HG02852 (cell line): ENCODE measurements around the gene EME1.

Experiments used
- ATAC-seq: cut with Tn5 transposase; IDR thresholded peaks from one replicate; pipeline ENCODE4 v1.9.1; 2021; ENCODE audit warnings: mild to moderate bottlenecking, moderate library complexity; ENCODE audit not compliant: unreplicated experiment

Gene EME1

DNA sequence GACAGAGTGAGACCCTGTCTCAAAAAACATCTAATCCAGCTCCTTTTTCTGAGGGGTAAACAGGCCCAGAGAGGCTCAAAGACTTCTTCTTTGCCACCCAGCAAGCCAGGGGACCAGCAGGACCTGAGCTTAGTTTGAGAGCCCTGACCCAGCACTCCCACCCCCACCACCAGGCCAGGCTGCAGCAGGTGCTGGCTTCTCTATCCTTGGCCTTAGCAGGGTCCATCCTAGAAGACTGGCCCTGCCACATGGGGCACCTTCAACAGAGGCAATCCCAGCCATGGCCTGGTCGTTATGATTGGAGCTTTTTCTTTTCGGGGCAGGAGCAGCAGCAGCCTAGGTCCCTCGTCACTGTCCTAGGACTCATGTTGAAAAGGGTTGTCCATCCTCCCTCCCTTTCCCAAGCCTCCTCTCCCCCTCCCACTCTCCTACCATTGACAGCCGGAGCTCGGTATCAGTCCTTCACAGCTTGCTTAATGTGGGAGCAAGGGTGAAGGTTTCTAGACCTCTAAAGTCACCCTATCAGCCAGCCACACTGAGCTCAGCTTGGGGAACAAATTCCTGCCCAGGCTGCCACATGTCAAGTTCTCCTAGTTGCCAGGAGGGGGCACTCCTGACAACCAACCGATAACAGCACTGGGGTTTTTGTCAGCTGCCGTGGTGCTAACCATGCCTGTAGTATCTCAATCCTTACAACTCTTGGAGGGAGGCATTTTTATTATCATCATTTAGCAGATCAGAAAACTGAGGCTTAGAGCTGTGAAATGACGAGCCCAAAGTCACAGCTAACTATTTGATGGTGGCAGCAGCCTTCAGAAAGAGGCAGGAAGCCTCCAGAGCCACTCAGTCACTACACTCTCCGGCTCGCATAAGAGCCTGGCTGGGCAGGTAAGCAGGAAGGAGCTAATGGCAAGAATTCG lies 11.2 kb upstream of the EME1 start:
- ATAC-seq = no peak

DNA sequence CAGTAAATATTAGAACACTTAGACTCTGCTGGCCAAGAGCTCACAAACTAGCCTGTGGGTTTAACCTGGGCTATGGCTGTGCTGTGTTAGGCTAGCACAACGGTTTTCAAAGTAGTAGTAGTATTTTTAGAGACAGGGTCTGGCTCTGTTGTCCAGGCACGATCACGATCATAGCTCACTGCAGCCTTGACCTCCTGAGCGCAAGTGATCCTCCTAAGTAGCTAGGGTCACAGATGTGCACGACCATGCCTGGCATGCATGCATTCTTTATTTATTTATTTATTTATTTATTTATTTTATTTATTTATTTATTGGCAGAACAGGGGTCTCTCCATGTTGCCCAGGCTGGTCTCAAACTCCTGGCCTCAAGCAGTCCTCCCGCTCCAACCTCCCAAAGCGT lies 10.4 kb upstream of the EME1 start:
- no peak for ATAC-seq

DNA sequence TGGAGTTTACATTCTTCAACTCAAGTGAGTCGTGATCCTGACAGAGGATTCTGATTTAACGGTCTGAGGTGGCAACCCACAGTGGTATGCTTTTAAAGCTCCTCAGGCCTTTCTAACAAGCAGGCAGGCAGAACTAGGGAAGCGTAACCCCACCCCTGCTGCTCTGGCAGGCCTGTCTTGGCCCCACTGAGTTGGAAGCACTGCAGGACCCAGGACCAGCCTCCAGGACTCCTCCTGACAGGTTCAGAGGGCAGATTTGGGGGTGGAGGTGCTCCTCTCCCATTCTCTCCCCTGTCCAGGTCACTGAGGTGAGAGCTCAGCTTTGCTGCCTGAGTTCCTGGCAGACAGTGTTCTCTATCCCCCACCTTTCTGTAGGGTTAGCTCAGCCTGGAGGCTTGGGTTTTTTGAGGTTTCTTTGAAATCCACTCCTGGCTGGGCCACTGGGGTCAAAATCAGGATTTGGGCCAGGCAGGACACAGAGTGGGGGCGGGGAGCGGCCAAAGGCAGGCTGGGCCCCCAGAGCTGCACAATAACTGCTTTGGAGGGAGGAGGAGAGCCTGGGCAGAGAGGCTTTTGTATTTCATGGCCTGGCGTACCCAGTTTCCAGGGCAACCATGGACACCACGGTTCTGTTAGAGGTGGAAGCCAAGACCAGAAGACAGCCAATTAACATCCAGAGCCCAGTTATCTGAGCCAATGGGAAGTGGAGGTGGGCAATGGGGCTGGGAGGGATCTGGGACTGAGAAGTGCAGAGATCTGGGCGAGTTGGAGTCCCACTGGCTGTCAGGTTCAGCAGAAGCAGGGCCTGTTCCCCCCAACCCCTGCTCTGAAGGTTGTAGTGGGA lies 9.6 kb upstream of the EME1 start:
- ATAC-seq = no peak

DNA sequence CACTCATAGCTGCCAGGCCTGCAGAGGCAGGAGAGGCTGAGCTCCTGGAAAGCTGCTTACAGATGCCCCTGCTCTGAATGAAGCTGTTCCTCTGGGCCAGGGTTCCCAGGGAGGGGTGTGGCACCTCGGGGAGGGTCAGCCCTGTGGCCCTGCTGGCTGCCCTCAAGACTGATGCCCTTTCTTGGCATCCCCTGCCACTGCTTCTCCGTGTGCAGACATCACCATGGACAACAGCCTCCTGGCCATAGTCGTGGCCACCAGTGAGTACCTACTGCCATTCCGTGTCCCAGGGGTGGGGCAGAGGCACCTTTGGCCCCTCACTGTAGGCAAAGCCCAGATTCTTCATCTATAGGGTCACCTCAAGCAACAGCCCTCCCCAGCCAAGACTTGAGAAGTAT lies 9.0 kb upstream of the EME1 start:
- ATAC-seq = no peak

DNA sequence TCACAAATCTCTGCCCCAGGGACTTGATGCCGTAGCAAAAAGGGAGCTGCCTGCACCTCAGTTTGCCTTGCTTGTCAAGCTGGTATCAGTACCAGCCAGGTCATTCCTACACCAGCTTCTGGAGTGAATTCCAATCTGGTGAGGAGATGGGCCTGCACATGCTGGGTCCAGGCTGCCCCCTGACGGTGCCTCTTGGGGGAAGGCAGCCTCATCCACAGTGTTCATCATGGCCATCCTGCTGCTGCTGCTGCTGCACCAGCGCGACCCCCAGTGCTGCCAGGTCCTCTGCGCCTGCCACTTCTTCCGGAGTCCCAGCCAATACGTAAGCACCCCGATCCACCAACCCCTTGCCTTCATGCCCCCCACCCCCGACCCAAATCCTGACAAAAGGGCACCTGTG lies 8.3 kb upstream of the EME1 start:
- ATAC-seq = no peak

DNA sequence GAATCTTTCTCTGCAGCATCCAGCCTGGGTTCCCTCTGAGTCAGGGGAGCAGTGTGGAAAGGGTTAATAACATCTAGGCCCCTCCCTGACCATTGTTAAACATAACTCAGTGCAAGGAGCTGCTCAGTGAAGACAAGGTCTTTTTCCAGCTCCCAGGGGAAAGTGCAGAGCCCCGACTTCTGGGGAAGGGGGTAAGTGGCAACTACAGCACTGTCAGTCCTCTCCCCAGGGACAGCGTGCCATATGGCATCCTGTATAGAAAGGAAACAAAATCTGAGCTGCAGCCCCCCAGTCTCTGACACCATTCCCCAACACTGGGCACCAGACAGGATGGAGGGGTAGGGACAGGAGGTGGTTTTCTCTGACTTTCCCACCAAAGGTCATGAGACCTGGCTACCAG lies 7.9 kb upstream of the EME1 start:
- no peak for ATAC-seq

DNA sequence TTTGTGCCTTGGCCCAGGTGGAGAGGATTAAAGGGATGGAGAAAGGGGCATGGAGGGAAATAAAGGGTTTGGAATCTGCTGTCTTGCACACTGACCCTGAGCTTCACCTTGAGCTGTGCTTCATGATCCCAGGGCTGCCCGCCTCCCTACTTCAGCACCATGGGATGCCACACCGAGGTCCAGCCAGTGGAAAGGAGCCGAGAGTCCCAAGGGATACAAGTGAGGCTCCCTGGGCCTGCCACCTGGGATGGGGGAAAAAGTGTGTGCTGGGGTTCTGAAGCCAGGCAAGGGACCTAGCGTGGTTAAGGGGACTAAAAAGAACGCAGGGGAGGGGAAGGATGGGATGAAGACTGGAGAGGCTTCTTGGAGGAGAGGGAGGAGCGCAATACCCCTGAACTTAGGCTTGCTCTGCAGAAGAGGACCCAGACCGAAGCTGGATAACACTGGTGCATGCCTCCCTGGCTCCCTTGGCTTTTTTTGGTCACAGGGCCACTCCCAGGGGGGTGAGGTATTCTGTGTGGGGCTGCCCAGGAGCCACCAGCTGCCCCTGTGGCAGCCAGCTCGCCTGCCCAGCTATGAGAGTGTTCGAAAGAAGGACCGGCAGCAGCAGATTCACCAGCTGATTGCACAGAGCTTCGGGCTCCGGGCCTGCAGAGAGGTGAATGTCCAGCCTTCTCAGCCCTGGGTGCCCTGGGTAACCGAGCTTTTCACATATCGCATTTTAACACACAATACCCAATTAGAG lies 7.2 kb upstream of the EME1 start:
- ATAC-seq = no peak

DNA sequence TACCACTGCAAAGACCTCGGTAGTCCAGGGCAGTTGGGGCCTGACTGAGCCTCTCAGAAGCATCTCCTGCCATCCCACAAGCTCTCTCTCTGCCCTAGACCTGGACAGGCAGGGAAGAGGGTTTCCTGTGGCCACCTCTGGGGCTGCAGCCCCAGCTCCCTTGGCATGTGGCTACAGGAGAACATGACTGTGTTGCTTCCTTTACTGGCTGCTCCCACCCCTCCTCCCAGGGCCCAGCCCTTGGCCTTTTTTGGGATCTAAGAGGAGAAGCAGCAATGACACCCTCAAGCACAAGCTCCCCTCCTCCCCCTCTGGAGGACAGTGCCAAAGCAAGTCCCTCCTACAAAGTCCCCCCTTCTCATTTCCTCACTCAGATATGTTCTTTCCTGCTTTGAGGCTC lies 5.6 kb upstream of the EME1 start:
- ATAC-seq = no peak

DNA sequence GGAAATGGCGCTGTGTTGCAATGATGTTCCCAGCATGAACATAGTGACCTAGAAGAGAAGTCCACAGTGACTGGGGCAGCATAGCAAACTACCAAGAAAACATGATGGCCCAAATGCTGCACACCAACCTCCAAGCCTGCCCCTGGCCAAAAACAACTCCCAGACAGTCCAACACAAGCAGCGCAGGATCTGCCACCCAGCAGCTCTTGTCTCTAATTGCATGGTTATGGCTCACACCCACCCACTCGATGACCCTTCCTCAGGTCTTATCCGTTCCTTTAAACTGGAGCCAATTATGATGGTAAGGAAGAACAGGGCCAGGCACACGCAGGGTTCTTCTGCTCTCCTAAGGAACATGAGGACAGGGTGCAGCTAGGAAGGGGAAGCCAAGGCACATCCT lies 3.0 kb upstream of the EME1 start:
- ATAC-seq = no peak

DNA sequence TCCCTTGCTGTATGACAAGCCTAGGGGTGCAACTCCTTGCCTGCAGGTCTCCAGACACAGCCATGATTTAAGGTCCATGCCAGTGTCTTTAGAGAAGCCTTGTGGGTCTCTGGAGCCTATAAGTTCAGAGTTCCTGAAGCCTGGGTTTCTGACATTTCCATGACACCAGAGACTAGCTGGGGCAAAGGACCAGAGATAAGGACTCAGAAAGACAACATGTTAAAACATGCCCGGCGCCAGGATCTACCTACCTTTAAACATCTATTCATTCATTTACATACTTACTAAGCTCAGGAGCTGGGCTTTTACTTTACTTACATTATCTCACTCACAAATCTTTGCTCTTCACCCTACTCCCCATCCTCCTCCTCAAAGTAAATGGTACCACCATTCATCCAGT lies 1.5 kb upstream of the EME1 start:
- ATAC-seq = no peak

DNA sequence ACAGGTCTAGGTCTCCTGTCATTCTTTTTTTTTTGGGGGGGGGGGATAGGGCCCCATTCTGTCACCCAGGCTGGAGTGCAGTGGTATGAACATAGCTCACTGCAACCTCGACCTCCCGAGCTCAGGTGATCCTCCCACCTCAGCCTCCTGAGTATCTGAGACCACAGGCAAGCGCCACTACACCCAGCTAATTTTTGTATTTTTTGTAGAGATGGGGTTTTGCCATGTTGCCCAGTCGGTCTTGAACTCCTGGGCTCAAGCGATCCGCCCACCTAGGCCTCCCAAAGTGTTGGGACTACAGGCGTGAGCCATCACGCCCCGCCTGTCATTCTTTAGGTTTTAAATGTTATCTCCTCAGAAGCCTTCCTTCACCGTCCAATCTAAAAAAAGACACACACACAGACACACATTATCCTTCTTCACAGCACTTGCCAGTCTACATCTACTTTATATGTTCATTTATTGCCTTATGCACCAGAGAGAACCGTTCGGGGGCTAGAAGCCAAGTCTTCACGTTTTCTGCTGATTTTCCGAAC lies 739 bp upstream of the EME1 start:
- ATAC-seq = peak; percentile 14

DNA sequence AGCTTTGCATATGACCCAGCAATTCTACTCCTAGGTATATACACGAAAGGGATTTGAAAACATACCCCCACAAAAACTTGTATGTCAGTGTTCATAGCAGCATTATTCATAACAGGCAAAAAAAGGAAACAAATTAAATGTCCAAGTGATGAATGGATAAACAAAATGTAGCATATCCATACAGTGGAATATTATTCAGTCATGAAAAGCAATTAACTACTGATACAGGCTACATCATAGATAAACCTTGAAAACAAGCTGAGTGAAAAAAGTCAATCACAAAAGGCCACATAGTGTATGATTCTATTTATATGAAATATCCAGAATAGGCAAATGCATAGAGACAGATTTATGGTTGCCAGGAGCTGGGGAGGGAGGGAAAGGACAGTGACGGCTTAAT lies 676 bp downstream of the EME1 start:
- no peak for ATAC-seq

DNA sequence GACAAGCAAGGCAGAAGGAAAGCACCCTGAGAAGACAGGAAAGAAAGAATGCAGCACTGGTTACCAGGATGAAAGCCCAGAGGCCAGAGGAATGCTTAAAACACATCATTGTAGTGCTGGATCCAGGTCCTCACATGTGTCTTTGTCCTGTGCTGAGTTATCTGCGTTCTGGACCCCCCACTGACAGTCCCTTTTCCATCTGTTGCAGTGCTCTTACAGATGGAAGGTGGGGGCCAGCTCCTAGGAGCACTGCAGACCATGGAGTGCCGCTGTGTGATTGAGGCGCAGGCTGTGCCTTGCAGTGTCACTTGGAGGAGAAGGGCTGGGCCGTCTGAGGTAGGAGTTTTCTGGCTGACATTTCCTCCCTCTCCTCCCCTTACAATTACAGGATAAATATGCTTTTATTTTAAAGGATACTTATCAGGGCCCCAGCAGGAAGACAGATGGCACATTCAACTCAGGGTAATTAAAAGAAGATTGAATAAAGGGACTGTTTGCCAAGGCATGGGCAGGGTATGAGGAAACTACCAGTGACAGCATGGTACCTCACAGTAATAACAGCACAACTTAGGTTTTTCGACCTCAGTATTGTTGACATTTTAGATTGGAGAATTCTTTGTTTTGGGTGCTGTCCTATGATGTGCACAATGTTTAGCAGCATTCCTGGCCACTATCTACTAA lies 3.0 kb downstream of the EME1 start:
- no peak for ATAC-seq

DNA sequence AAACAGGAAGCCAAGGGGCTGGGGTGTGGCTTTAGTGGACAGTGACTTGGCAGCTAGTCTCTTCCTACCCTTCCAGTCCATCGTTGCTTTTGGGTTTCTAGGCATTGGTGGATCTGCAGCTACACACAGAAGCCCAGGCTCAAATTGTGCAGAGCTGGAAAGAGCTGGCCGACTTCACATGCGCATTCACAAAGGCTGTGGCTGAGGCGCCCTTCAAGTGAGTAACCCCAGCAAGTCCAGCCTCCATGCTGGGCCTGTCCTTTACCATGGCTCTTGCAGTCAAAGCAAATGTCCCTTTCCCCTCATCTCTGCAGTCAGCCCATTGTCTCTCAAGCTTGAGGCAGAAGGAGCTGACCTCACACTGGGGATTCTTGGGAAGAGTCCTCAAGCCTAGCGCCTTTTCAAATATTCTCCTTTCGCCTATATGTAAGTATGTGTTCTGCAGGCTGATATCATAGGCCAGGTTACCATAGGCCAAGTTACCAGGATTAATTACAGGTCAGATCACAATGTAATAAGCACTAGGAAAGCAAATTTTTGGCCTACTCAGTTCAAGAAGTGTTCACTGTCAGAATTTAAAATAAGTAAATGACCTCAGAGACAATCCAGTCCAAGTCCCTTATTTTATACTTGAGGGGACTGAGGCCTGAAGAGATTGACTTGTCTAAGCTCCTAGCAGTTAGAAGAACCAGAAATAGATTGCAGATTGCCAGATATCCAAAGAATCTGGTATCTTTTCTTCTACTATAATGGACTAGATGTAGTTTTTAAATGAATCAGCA lies 6.5 kb downstream of the EME1 start:
- no peak for ATAC-seq

DNA sequence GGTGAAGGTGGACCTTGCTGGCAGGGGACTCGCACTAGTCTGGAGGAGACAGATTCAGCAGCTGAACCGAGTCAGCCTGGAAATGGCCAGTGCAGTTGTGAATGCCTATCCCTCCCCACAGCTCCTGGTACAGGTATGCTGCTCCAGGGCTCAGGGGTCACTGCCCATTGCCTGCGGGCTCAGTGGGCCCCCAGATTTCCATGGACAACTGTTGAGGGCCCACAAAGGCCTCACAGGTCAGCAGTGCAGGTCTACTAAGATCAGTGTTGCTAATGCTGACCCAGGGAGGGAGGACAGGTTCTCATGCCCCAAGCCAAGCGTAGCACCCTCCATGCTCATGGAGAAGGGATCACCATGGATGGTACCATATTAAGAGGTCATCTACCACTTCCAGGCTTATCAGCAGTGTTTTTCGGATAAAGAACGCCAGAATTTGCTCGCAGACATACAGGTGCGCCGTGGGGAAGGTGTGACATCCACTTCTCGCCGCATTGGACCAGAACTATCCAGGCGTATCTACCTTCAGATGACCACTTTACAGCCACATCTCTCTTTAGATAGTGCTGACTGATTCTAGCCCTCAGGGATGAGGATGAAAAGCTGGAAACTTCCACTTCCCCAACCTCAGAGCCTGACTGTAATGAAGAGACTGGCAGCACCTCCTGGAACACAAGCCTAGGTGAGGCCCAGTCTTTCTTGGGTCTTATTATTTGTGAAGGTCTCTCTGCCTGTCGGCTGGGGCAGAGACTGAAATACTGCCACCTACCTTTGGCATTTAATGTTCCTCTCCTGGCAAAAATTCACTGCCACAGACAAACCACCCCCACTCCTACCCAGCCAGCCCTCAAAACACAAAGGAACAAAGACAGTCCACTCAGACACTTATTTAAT lies 7.6 kb downstream of the EME1 start:
- no peak for ATAC-seq

DNA sequence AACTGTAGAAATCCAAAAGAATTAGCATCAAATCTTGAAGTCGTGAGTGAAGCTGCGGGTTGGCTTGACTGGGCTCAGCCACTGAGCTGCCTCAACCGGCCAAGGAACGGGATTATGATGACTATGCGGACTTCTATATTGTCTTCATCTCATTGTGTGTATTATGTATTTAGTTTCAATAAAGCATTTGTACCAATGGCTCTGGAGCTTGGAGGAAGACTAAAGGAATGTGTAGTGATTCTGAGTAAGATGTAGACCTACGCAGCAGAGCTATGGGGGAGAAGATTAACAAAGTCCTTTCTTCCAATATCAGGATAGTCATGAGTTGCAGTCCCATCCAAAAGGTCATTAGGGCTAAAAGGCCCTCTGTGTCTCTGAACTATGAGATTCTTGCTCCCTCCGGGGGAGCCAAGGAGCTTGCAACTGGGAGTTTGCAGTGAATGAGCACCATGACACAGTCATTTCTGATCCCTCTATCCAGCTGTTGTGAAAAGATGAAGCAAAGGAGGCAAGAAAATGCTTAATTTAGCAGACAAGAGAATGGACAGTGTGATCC lies 8.3 kb downstream of the EME1 start:
- ATAC-seq = no peak

DNA sequence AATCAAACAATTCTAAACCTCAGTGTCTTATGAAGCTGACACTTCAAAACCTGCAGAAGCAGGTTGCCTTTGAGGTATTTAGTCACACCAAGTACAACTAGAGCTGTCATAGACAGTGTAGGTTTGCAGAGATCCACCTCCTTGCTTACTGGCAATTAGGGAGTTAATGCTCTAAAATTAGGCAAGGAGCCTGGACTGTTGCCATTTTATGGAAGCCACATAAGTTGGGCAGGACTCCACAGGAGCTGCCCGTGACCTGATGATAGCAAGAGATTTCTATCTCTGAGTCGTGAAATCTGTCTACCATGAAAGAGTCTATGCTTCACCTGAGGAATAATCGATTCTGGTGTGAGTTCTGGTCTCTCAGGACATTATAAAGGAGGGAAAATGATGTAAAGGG lies 8.9 kb downstream of the EME1 start:
- no peak for ATAC-seq

DNA sequence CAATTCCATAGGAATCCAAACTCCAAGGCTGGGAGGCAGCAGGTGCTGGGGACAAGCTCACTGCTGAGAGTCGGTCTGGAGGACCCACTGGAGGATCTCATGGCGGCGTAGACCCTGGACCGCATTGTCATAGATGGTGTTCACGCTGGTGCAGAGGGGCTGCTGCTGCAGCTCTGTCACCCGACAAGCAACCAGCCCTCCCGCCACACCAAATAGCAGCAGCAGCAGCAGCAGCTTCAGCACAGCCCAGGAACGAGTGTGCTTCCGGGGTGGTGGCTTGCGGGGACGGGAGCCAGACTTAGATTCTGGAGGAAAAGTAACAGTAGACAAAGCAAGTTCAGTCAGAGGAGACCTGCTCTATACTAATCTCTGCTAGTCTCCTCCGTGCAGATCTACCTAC lies 9.9 kb downstream of the EME1 start:
- ATAC-seq = no peak

DNA sequence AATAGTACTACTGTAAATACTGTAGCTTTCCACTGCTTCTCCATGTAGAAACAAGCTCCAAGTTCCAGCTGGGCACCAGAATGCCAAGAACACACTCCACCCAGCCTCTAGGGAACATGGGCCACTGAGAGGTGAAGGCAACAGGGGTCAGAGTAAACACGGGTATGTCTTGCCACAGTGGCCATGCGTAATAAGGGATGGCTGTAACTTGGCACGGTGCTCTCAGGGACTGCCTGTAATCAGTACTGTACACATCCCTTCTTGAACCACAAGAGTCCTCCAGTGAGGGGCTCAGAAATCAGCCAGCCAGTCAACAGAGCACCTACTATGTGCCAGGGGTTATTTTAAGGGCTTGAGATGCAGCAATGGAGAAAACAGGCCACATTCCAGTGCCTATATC lies 13.5 kb downstream of the EME1 start:
- ATAC-seq = no peak
